Psoas muscle (tissue), 8 donors: ENCODE results near the gene ABL2. TPM values are rescaled to one million over a fixed set of nuclear protein-coding genes. Genes with fewer than 3 reads are reported as not detected.

ENCODE experiments used
- ATAC-seq, 4 donors: fragments of 200-7000 bp; cut with Tn5 transposase; one replicate each; pipeline ENCODE4 v1.9.1; 2020; ENCODE audit warnings: moderate library complexity in 3 of 4, mild to moderate bottlenecking in 2 of 4
- DNase-seq, 2 donors: peaks; one replicate each; pipeline ENCODE4 v3.0.0-alpha.2; 2020
- H3K27ac ChIP-seq: fragments of 200-600 bp; one replicate; pipeline ENCODE4 v1.8.0; 2022
- H3K27me3 ChIP-seq, 3 donors: fragments of 200-600 bp in 1 of 3; one replicate each; pipeline versions ENCODE4 v1.6.1 to v1.8.0; 2013 to 2022; ENCODE audit warnings: low read length in 2 of 3, mild to moderate bottlenecking in 2 of 3, moderate library complexity in 1 of 3; ENCODE audit not compliant: insufficient read depth in 3 of 3
- H3K36me3 ChIP-seq, 2 donors: fragments of 200-600 bp in 1 of 2; one replicate each; pipeline versions ENCODE4 v1.6.1 to v1.8.0; 2013 to 2022; ENCODE audit warnings: low read depth in 1 of 2, mild to moderate bottlenecking in 1 of 2, moderate library complexity in 1 of 2; ENCODE audit not compliant: insufficient read depth in 1 of 2
- H3K4me1 ChIP-seq: fragments of 200-600 bp; one replicate; pipeline ENCODE4 v1.8.0; 2022
- H3K4me3 ChIP-seq: fragments of 200-600 bp; one replicate; pipeline ENCODE4 v1.8.0; 2022; ENCODE audit warnings: mild to moderate bottlenecking
- H3K9me3 ChIP-seq: fragments of 200-600 bp; one replicate; pipeline ENCODE4 v1.8.0; 2022
- WGBS, 3 donors: extraction: QIAGEN DNeasy Blood & Tissue Kit; methylation state at CpG; one replicate each; pipeline versions ENCODE4 v1.1.6 to v1.1.7; 2013; 5-methylcytosine and 5-hydroxymethylcytosine counted together
- intact Hi-C, 2 donors: fragments of 100-400 bp; cut with DNase I; formaldehyde crosslinking; loops; one replicate each; pipeline versions ENCODE4 v1.11.0 to v1.14.2; 2022
- polyA plus RNA-seq, 3 donors: library from polyadenylated mRNA; stranded (reverse); fragments of 200-250 nt; gene quantifications; one replicate each; pipeline ENCODE4 v1.2.3, GENCODE V29; 2013
- total RNA-seq, 4 donors: library from RNA; stranded (reverse); fragmentation: NEBNext Ultra II Directional in 2 of 4; extraction: Animal tissue kit (Norgen Biotek cat#: 25700) in 2 of 4; gene quantifications; one replicate each; pipeline versions ENCODE4 v1.2.1 to v1.2.4, GENCODE V29; 2021 to 2023
- TF ChIP-seq, protein P1 (sequence below): fragments of 200-600 bp; IDR thresholded peaks from one replicate; pipeline ENCODE4 v1.8.0; 2022; ENCODE audit warnings: antibody characterized with exemption
- donor health status: healthy with polysubstance abuse.
- donor health status: DM: no; HTN: no; CAD: no; lungs with moderate emphysema.
- donor health status: Bipolar disorder and iron deficiency.
- donor health status: healthy.
- donor health status: DM: yes; HTN: yes; CAD: no.
- donor health status: DM: no; HTN: no; CAD: no.
- donor health status: DM: no; HTN: no; CAD: no.
- donor health status: DM: yes; HTN: yes; CAD: no.

Gene ABL2
- total and polyA plus RNA-seq, 7 donors: 1.4 to 11.7 (median 8.6) TPM

GRCh38 chr1:179151908-179152682 is 77.4 kb downstream of the ABL2 start:
- H3K9me3 ChIP-seq: no peaks in the 10 kb centered on the region
- no peaks in the 10 kb centered on the region for H3K36me3 ChIP-seq
- TF ChIP-seq, protein P1, sequence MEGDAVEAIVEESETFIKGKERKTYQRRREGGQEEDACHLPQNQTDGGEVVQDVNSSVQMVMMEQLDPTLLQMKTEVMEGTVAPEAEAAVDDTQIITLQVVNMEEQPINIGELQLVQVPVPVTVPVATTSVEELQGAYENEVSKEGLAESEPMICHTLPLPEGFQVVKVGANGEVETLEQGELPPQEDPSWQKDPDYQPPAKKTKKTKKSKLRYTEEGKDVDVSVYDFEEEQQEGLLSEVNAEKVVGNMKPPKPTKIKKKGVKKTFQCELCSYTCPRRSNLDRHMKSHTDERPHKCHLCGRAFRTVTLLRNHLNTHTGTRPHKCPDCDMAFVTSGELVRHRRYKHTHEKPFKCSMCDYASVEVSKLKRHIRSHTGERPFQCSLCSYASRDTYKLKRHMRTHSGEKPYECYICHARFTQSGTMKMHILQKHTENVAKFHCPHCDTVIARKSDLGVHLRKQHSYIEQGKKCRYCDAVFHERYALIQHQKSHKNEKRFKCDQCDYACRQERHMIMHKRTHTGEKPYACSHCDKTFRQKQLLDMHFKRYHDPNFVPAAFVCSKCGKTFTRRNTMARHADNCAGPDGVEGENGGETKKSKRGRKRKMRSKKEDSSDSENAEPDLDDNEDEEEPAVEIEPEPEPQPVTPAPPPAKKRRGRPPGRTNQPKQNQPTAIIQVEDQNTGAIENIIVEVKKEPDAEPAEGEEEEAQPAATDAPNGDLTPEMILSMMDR: no peak
- no peak overlapping the region for H3K4me3 ChIP-seq
- ATAC-seq (no peak), DNase-seq (no peak)
- no peak overlapping the region for H3K27ac ChIP-seq
- peaks cover 22% of the 10 kb centered on the region for H3K4me1 ChIP-seq
- 91 to 95% (median 91%) methylated on average over 2 of the region's 2 CpGs for WGBS, 3 donors
- H3K27me3 ChIP-seq: no peaks in the 10 kb centered on the region
- intact Hi-C loops: no loop called here

- H3K4me3 ChIP-seq: no peak overlapping the region
- no peaks in the 10 kb centered on the region for H3K36me3 ChIP-seq
- no peaks in the 10 kb centered on the region for H3K27me3 ChIP-seq
- WGBS, 3 donors: 96 to 100% (median 97%) methylated on average over 1 of the region's 1 CpG
- intact Hi-C loops: no loop called here
- peaks cover 17% of the 10 kb centered on the region for H3K4me1 ChIP-seq
- H3K9me3 ChIP-seq: no peaks in the 10 kb centered on the region
- ATAC-seq (no peak), DNase-seq (no peak)
- no peak overlapping the region for H3K27ac ChIP-seq
- TF ChIP-seq, protein P1: no peak
Measured at GRCh38 chr1:179146911-179147310, 82.6 kb downstream of the ABL2 start.

GRCh38 chr1:179146476-179146875 is 83.0 kb downstream of the ABL2 start:
- Histone ChIP-seq H3K9me3 (no peaks in the 10 kb centered on the region), H3K4me1 (peaks cover 21% of the 10 kb centered on the region), H3K27me3 (no peaks in the 10 kb centered on the region), H3K27ac (no peak overlapping the region), H3K4me3 (no peak overlapping the region), H3K36me3 (no peaks in the 10 kb centered on the region)
- WGBS, 3 donors: 84 to 89% (median 86%) methylated on average over 5 of the region's 5 CpGs
- TF ChIP-seq, protein P1: no peak
- no peak for DNase-seq
- intact Hi-C loops: no loop called here
- no peak for ATAC-seq

GRCh38 chr1:179145521-179145920 is 84.0 kb downstream of the ABL2 start:
- DNase-seq (no peak), ATAC-seq (no peak)
- TF ChIP-seq, protein P1: no peak
- peaks cover 0 to 2% of the 10 kb centered on the region in 2 donors for H3K36me3 ChIP-seq
- H3K9me3 ChIP-seq: no peaks in the 10 kb centered on the region
- WGBS, 3 donors: 91 to 98% (median 97%) methylated on average over 3 of the region's 3 CpGs
- H3K4me1 ChIP-seq: peaks cover 31% of the 10 kb centered on the region
- no peak overlapping the region for H3K4me3 ChIP-seq
- H3K27ac ChIP-seq: no peak overlapping the region
- intact Hi-C loops: no loop called here
- no peaks in the 10 kb centered on the region for H3K27me3 ChIP-seq

DNA sequence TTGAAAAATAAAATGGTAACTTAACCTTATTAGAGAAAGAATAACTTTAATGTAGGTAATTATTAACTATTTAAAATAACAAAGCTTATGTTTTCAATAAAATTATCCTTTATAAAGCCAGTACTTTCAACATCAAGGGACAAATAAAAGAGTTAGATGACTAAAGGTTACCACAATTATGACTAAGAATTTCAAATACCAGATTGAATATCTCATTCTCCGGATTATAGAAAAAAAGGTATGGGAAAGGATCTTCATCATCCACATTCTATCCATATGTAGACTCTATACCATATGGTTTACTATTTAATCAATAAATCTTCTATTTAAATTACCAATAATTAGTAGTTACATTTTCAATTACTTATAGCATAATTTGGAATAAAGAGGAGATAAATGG is 84.9 kb downstream of the ABL2 start:
- ATAC-seq: no peak
- no peaks in the 10 kb centered on the region for H3K9me3 ChIP-seq
- peaks cover 31% of the 10 kb centered on the region for H3K4me1 ChIP-seq
- intact Hi-C loops: no loop called here
- H3K27me3 ChIP-seq: no peaks in the 10 kb centered on the region
- peaks cover 0 to 2% of the 10 kb centered on the region in 2 donors for H3K36me3 ChIP-seq
- no peak overlapping the region for H3K4me3 ChIP-seq
- no peak for DNase-seq
- H3K27ac ChIP-seq: no peak overlapping the region
- TF ChIP-seq, protein P1: no peak
- 94 to 97% (median 96%) methylated on average over 1 of the region's 1 CpG for WGBS, 3 donors
